HL-60 (cell line): ENCODE results near the gene ESRRB.
"Not testable (repeated sequence)": the region's sequence is repeated elsewhere in the genome, so short reads cannot be mapped to it uniquely, and the experiment has no call there.

ENCODE experiments used
- DNase-seq, 2 experiments: peaks; one replicate each; pipeline ENCODE4 v3.0.0-alpha.2; 2010 to 2020; ENCODE audit warnings: low read depth in 1 of 2, low spot score in 1 of 2
- H3K27ac ChIP-seq: fragments of 250-450 bp; sonication (Bioruptor Pico); replicated peaks from 2 replicates; pipeline ENCODE4 v1.5.1; 2020; ENCODE audit warnings: mild to moderate bottlenecking, moderate library complexity
- H3K27me3 ChIP-seq: fragments of 250-450 bp; sonication (Bioruptor Pico); 2 replicates; pipeline ENCODE4 v1.5.1; 2021; ENCODE audit warnings: mild to moderate bottlenecking, moderate library complexity; ENCODE audit not compliant: insufficient read depth, poor library complexity, severe bottlenecking
- H3K4me3 ChIP-seq: replicated peaks from 2 replicates; pipeline ENCODE4 v1.5.1; 2011; ENCODE audit warnings: mild to moderate bottlenecking, control low read depth, low read length; ENCODE audit not compliant: insufficient read depth
- CTCF ChIP-seq: IDR thresholded peaks from one replicate; pipeline ENCODE4 v1.5.1; 2011; ENCODE audit warnings: low read length, control low read depth, inconsistent platforms; ENCODE audit not compliant: insufficient read depth
- GABPA ChIP-seq: IDR thresholded peaks from 2 replicates; pipeline ENCODE4 v1.6.1; 2012; ENCODE audit warnings: low read depth
- POLR2AphosphoS5 ChIP-seq: IDR thresholded peaks from 2 replicates; pipeline ENCODE4 v1.6.1; 2012; ENCODE audit warnings: low read depth
- REST ChIP-seq: IDR thresholded peaks from 2 replicates; pipeline ENCODE4 v1.6.1; 2012; ENCODE audit warnings: low read depth; ENCODE audit not compliant: insufficient replicate concordance
- SPI1 ChIP-seq: IDR thresholded peaks from 2 replicates; pipeline ENCODE4 v1.6.1; 2012; ENCODE audit warnings: low read depth, mild to moderate bottlenecking, borderline replicate concordance

The ESRRB gene

GRCh38 chr14:76531821-76532318 lies 155.9 kb downstream of the ESRRB start:
- H3K27ac ChIP-seq: no peak overlapping the region
- no peak overlapping the region for H3K4me3 ChIP-seq
- DNase-seq: no peak
- no peak for TF ChIP-seq CTCF
- no peak for TF ChIP-seq SPI1
- TF ChIP-seq GABPA: no peak
- no peak for TF ChIP-seq REST
- TF ChIP-seq POLR2AphosphoS5: no peak
- H3K27me3 ChIP-seq: no peaks in the 10 kb centered on the region

GRCh38 chr14:76536636-76537035 lies 160.7 kb downstream of the ESRRB start:
- H3K27me3 ChIP-seq, H3K4me3 ChIP-seq, DNase-seq, H3K27ac ChIP-seq: not testable (repeated sequence)

- Histone ChIP-seq H3K27me3 (no peaks in the 10 kb centered on the region), H3K4me3 (no peak overlapping the region), H3K27ac (no peak overlapping the region)
- no peak for DNase-seq
- TF ChIP-seq GABPA (no peak), POLR2AphosphoS5 (no peak), CTCF (no peak), SPI1 (no peak), REST (no peak)
These were observed 162.1 kb downstream of the ESRRB start for GRCh38 chr14:76537906-76538647.

GRCh38 chr14:76538648-76539008 lies 162.7 kb downstream of the ESRRB start:
- no peaks in the 10 kb centered on the region for H3K27me3 ChIP-seq
- no peak overlapping the region for H3K27ac ChIP-seq
- TF ChIP-seq SPI1: no peak
- TF ChIP-seq CTCF: no peak
- TF ChIP-seq REST: no peak
- no peak for TF ChIP-seq GABPA
- no peak for TF ChIP-seq POLR2AphosphoS5
- no peak for DNase-seq
- no peak overlapping the region for H3K4me3 ChIP-seq
